DOHH2 (cell line): Measurements from ENCODE around the gene VIM.
A peak's percentile ranks its signal among the peaks of the same experiment; 100 is the strongest.

Experiments used
- CTCF ChIP-seq: fragments of 200-600 bp; sonication (generic); IDR thresholded peaks from one replicate; pipeline ENCODE4 v1.5.1; 2014; ENCODE audit warnings: antibody characterized with exemption, mild to moderate bottlenecking, low read depth, low read length; ENCODE audit not compliant: poor library complexity, severe bottlenecking
- EZH2phosphoT487 ChIP-seq: fragments of 200-600 bp; sonication (generic); IDR thresholded peaks from 2 replicates; pipeline ENCODE4 v1.6.1; 2017; ENCODE audit warnings: borderline replicate concordance, mild to moderate bottlenecking, antibody characterized with exemption, low read length, moderate library complexity, mixed read lengths

GRCh38 chr10:17227367-17228090, 512 bp upstream of the VIM start:
- TF ChIP-seq CTCF: peak; percentile 54
- no peak for TF ChIP-seq EZH2phosphoT487
